H9 (cell line): ENCODE results near the gene MEGF10. TPM values are rescaled to one million over a fixed set of nuclear protein-coding genes. Genes with fewer than 3 reads are reported as not detected.
A peak's percentile ranks its signal among the peaks of the same experiment; 100 is the strongest.

Source experiments
- DNase-seq: peaks from one replicate; pipeline ENCODE4 v3.0.0-alpha.2; 2017
- H2AFZ ChIP-seq: one replicate; pipeline ENCODE4 v1.6.1; 2013; ENCODE audit warnings: mild to moderate bottlenecking, low read length, control low read depth, moderate library complexity
- H2AK5ac ChIP-seq: 2 replicates; pipeline ENCODE4 v1.6.1; 2013; ENCODE audit warnings: low read length, control low read depth, mixed read lengths; ENCODE audit not compliant: insufficient read length
- H2BK120ac ChIP-seq: one replicate; pipeline ENCODE4 v1.6.1; 2013; ENCODE audit warnings: low read depth, mild to moderate bottlenecking, low read length, control low read depth, inconsistent platforms; ENCODE audit not compliant: poor library complexity, severe bottlenecking
- H2BK12ac ChIP-seq: 2 replicates; pipeline ENCODE4 v1.6.1; 2013; ENCODE audit warnings: low read length, control low read depth, mixed read lengths, low read depth; ENCODE audit not compliant: insufficient read length
- H2BK15ac ChIP-seq: 2 replicates; pipeline ENCODE4 v1.6.1; 2013; ENCODE audit warnings: low read depth, low read length, control low read depth
- H2BK20ac ChIP-seq: one replicate; pipeline ENCODE4 v1.6.1; 2013; ENCODE audit warnings: low read depth, mild to moderate bottlenecking, low read length, control low read depth, inconsistent platforms; ENCODE audit not compliant: poor library complexity, severe bottlenecking
- H2BK5ac ChIP-seq: 2 replicates; pipeline ENCODE4 v1.6.1; 2013; ENCODE audit warnings: low read length, control low read depth, mixed read lengths; ENCODE audit not compliant: insufficient read length
- H3K14ac ChIP-seq: 2 replicates; pipeline ENCODE4 v1.6.1; 2013; ENCODE audit warnings: low read length, control low read depth; ENCODE audit not compliant: insufficient read depth
- H3K18ac ChIP-seq: 2 replicates; pipeline ENCODE4 v1.6.1; 2013; ENCODE audit warnings: low read depth, mild to moderate bottlenecking, mixed read lengths, low read length, control low read depth; ENCODE audit not compliant: insufficient read length
- H3K23ac ChIP-seq: 2 replicates; pipeline ENCODE4 v1.6.1; 2013; ENCODE audit warnings: low read length, control low read depth, mixed read lengths, low read depth; ENCODE audit not compliant: insufficient read length
- H3K23me2 ChIP-seq: 2 replicates; pipeline ENCODE4 v1.6.1; 2013; ENCODE audit warnings: low read depth, mild to moderate bottlenecking, mixed read lengths, low read length, control low read depth; ENCODE audit not compliant: insufficient read length, poor library complexity, severe bottlenecking
- H3K27ac ChIP-seq: 2 replicates; pipeline ENCODE4 v1.5.1; 2013; ENCODE audit warnings: low read length, control low read depth, mixed read lengths, low read depth; ENCODE audit not compliant: insufficient read length
- H3K27me3 ChIP-seq: 2 replicates; pipeline ENCODE4 v1.6.1; 2013; ENCODE audit warnings: low read length, control low read depth, inconsistent platforms; ENCODE audit not compliant: insufficient read depth
- H3K4ac ChIP-seq: 2 replicates; pipeline ENCODE4 v1.6.1; 2013; ENCODE audit warnings: low read depth, mild to moderate bottlenecking, control low read depth, inconsistent platforms, low read length, moderate library complexity
- H3K4me1 ChIP-seq: 2 replicates; pipeline ENCODE4 v1.6.1; 2013; ENCODE audit warnings: low read length, control low read depth, inconsistent platforms; ENCODE audit not compliant: insufficient read depth
- H3K4me2 ChIP-seq: 2 replicates; pipeline ENCODE4 v1.6.1; 2013; ENCODE audit warnings: low read length, control low read depth, mixed read lengths; ENCODE audit not compliant: insufficient read length, insufficient read depth
- H3K56ac ChIP-seq: 2 replicates; pipeline ENCODE4 v1.6.1; 2013; ENCODE audit warnings: low read depth, mild to moderate bottlenecking, mixed read lengths, low read length, control low read depth; ENCODE audit not compliant: insufficient read length
- H3K79me1 ChIP-seq: 2 replicates; pipeline ENCODE4 v1.6.1; 2013; ENCODE audit warnings: low read depth, mild to moderate bottlenecking, moderate library complexity, low read length, control low read depth, inconsistent platforms; ENCODE audit not compliant: insufficient read depth, poor library complexity, severe bottlenecking
- H3K79me2 ChIP-seq: 2 replicates; pipeline ENCODE4 v1.6.1; 2013; ENCODE audit warnings: low read length, control low read depth, inconsistent platforms; ENCODE audit not compliant: insufficient read depth
- H3K9ac ChIP-seq: 2 replicates; pipeline ENCODE4 v1.6.1; 2013; ENCODE audit warnings: low read length, control low read depth, mixed read lengths; ENCODE audit not compliant: insufficient read length; ENCODE audit errors: extremely low read depth
- H3K9me3 ChIP-seq: one replicate; pipeline ENCODE4 v1.6.1; 2013; ENCODE audit warnings: low read depth, low read length, inconsistent platforms; ENCODE audit not compliant: control insufficient read depth
- H3T11ph ChIP-seq: one replicate; pipeline ENCODE4 v1.6.1; 2013; ENCODE audit warnings: mild to moderate bottlenecking, low read length, control low read depth, inconsistent platforms
- H4K20me1 ChIP-seq: one replicate; pipeline ENCODE4 v1.6.1; 2013; ENCODE audit not compliant: control insufficient read depth, insufficient read length, insufficient read depth
- H4K5ac ChIP-seq: 2 replicates; pipeline ENCODE4 v1.6.1; 2013; ENCODE audit warnings: low read depth, mild to moderate bottlenecking, mixed read lengths, low read length, control low read depth; ENCODE audit not compliant: insufficient read length
- H4K8ac ChIP-seq: replicated peaks from 2 replicates; pipeline ENCODE4 v1.6.1; 2013; ENCODE audit warnings: low read length, control low read depth, mixed read lengths, low read depth; ENCODE audit not compliant: insufficient read length
- H4K91ac ChIP-seq: 2 replicates; pipeline ENCODE4 v1.6.1; 2013; ENCODE audit warnings: low read depth, mild to moderate bottlenecking, moderate library complexity, mixed read lengths, low read length, control low read depth; ENCODE audit not compliant: insufficient read length
- H3K27ac Mint-ChIP-seq, 3 experiments: 2 replicates in 2 of 3; 3 replicates in 1 of 3; pipeline ENCODE4 v1.8.0; 2020 to 2021; ENCODE audit warnings: mixed read lengths in 3 of 3, mild to moderate bottlenecking in 1 of 3, moderate library complexity in 1 of 3
- H3K27me3 Mint-ChIP-seq: 2 replicates; pipeline ENCODE4 v1.8.0; 2021; ENCODE audit warnings: low read depth, mild to moderate bottlenecking, moderate library complexity, mixed read lengths
- H3K36me3 Mint-ChIP-seq, 3 experiments: 2 replicates in 2 of 3; 3 replicates in 1 of 3; pipeline ENCODE4 v1.8.0; 2020 to 2021; ENCODE audit warnings: low read depth in 3 of 3, mixed read lengths in 3 of 3; ENCODE audit not compliant: insufficient read depth in 1 of 3
- H3K4me1 Mint-ChIP-seq, 2 experiments: 2 replicates each; pipeline ENCODE4 v1.8.0; 2020; ENCODE audit warnings: mixed read lengths in 2 of 2
- H3K4me3 Mint-ChIP-seq, 2 experiments: 2 replicates in 1 of 2; 3 replicates in 1 of 2; pipeline ENCODE4 v1.8.0; 2020 to 2021; ENCODE audit warnings: mild to moderate bottlenecking in 2 of 2, mixed read lengths in 2 of 2, moderate library complexity in 1 of 2
- H3K9me3 Mint-ChIP-seq, 2 experiments: 2 replicates in 1 of 2; 3 replicates in 1 of 2; pipeline ENCODE4 v1.8.0; 2020; ENCODE audit warnings: mild to moderate bottlenecking in 2 of 2, mixed read lengths in 2 of 2, moderate library complexity in 1 of 2
- WGBS: extraction: QIAGEN DNeasy Blood & Tissue Kit; methylation state at CpG from one replicate; pipeline ENCODE4 v1.1.7; 2013; ENCODE audit warnings: missing lambda C conversion rate, low lambda C conversion rate, mixed read lengths; ENCODE audit not compliant: insufficient read length; ENCODE audit errors: extremely low coverage; 5-methylcytosine and 5-hydroxymethylcytosine counted together
- total RNA-seq: library from RNA; stranded (reverse); gene quantifications from 2 replicates; pipeline ENCODE4 v1.2.1, GENCODE V29; 2021
- TF ChIP-seq, protein P1 (sequence below): fragments of 200-600 bp; sonication (generic); conservative IDR thresholded peaks from 3 replicates; pipeline ENCODE4 v1.8.0; 2021; ENCODE audit warnings: antibody characterized with exemption, mild to moderate bottlenecking

Gene MEGF10
- total RNA-seq, 1 experiment from 2014 or later: 36.5 TPM

DNA sequence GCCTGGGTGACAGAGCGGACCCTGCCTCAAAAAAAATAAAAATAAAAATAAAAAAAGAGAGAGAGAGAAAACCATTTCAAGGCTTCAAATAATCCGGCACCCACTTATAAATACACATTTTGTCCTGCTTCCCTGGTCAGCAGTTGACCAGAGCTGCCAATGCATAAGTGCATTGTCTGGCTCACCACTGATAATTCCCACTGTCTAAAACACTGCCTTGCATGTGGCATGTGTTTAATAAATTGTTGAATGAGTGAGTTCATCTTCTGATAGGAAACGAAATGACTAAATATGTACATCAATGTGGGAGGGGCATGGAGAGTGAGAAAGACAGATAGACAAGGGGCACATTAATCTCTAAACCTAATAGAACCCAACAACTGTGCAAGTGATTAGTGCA, 42.9 kb downstream of the MEGF10 start:
- H2BK20ac ChIP-seq: no peak overlapping the region
- no peaks in the 10 kb centered on the region for H3K79me1 ChIP-seq
- H4K8ac ChIP-seq: no peak overlapping the region
- H3K18ac ChIP-seq: no peak overlapping the region
- no peak overlapping the region for H3T11ph ChIP-seq
- no peak overlapping the region for H2BK12ac ChIP-seq
- TF ChIP-seq, protein P1, sequence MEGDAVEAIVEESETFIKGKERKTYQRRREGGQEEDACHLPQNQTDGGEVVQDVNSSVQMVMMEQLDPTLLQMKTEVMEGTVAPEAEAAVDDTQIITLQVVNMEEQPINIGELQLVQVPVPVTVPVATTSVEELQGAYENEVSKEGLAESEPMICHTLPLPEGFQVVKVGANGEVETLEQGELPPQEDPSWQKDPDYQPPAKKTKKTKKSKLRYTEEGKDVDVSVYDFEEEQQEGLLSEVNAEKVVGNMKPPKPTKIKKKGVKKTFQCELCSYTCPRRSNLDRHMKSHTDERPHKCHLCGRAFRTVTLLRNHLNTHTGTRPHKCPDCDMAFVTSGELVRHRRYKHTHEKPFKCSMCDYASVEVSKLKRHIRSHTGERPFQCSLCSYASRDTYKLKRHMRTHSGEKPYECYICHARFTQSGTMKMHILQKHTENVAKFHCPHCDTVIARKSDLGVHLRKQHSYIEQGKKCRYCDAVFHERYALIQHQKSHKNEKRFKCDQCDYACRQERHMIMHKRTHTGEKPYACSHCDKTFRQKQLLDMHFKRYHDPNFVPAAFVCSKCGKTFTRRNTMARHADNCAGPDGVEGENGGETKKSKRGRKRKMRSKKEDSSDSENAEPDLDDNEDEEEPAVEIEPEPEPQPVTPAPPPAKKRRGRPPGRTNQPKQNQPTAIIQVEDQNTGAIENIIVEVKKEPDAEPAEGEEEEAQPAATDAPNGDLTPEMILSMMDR: no peak
- H3K4me1 ChIP-seq: peaks cover 31% of the 10 kb centered on the region; the same call in 1 of the 2 replicates
- peaks cover 0 to 9% (median 5%) of the 10 kb centered on the region in 3 experiments; a peak in 3 of 7 replicates for H3K36me3 Mint-ChIP-seq
- H3K4ac ChIP-seq: no peak overlapping the region
- no peak for DNase-seq
- H3K23me2 ChIP-seq: no peaks in the 10 kb centered on the region
- no peak overlapping the region for H3K4me2 ChIP-seq
- no peaks in the 10 kb centered on the region for H3K27me3 ChIP-seq
- H4K20me1 ChIP-seq: no peaks in the 10 kb centered on the region
- no peaks in the 10 kb centered on the region for H3K9me3 ChIP-seq
- no peaks in the 10 kb centered on the region for H3K27me3 Mint-ChIP-seq
- no peak overlapping the region for H4K5ac ChIP-seq
- no peak overlapping the region for H2AFZ ChIP-seq
- no peak overlapping the region for H3K9ac ChIP-seq
- no peaks in the 10 kb centered on the region for H3K9me3 Mint-ChIP-seq
- no peak overlapping the region for H3K27ac ChIP-seq
- no peak overlapping the region for H2AK5ac ChIP-seq
- WGBS: no CpG with 5 or more reads among the region's 3 CpGs
- H3K23ac ChIP-seq: no peak overlapping the region
- no peak overlapping the region for H2BK120ac ChIP-seq
- H3K14ac ChIP-seq: no peak overlapping the region
- H3K4me1 Mint-ChIP-seq: peaks cover 70 to 79% of the 10 kb centered on the region in 2 experiments
- H3K56ac ChIP-seq: no peak overlapping the region
- no peak overlapping the region for H2BK15ac ChIP-seq
- no peaks in the 10 kb centered on the region for H3K79me2 ChIP-seq
- no peak overlapping the region for H2BK5ac ChIP-seq
- H3K4me3 Mint-ChIP-seq: no peak overlapping the region
- H4K91ac ChIP-seq: no peak overlapping the region
- peak overlapping the region in 1 of 3 experiments; percentile 48; a peak in 1 of 7 replicates for H3K27ac Mint-ChIP-seq
